Dermis microvascular lymphatic vessel endothelial cell (primary cell): ENCODE data around the gene RNF14. TPM values are rescaled to one million over a fixed set of nuclear protein-coding genes. Genes with fewer than 3 reads are reported as not detected.
"Not testable (repeated sequence)": the region's sequence is repeated elsewhere in the genome, so short reads cannot be mapped to it uniquely, and the experiment has no call there.

Experiments used
- DNase-seq, 2 donors: peaks; one replicate each; pipeline versions ENCODE4 v3.0.0 to v3.0.0-alpha.2; 2010; ENCODE audit warnings: low read depth in 2 of 2
- total RNA-seq: library from RNA; depleted of rRNA; stranded (reverse); fragments of >200 nt; gene quantifications from 2 replicates; pipeline ENCODE4 v1.2.1, GENCODE V29; 2014

RNF14 gene
- 46.0 and 58.4 TPM in 2 replicates for total RNA-seq

- peak; percentile 82 to 96 for DNase-seq
These were observed at the start of gene RNF14 for GRCh38 chr5:141968914-141969608. RNF14 (plus strand) TSS chr5:141969105; CDS start chr5:141973589, 4,484 bp downstream.

- no peak for DNase-seq
These were observed 49.4 kb upstream of the RNF14 start for GRCh38 chr5:141919218-141920119.

GRCh38 chr5:141920771-141921170 lies 48.1 kb upstream of the RNF14 start:
- no peak for DNase-seq

- DNase-seq: not testable (repeated sequence)
These were observed 46.0 kb upstream of the RNF14 start for GRCh38 chr5:141922827-141923447.

- peak; percentile 78 to 92 for DNase-seq
These were observed 45.2 kb upstream of the RNF14 start, which contains the start of gene DELE1 for GRCh38 chr5:141923448-141924313. DELE1 (plus strand) TSS chr5:141923871; CDS start chr5:141923942, 71 bp downstream.

- no peak for DNase-seq
These were observed 42.5 kb upstream of the RNF14 start for GRCh38 chr5:141926434-141926833.

GRCh38 chr5:141928051-141928450 lies 40.9 kb upstream of the RNF14 start:
- DNase-seq: no peak

GRCh38 chr5:141929398-141930058 lies 39.4 kb upstream of the RNF14 start:
- no peak for DNase-seq

- no peak for DNase-seq
These were observed 37.2 kb upstream of the RNF14 start for GRCh38 chr5:141931694-141932093.

- no peak for DNase-seq
These were observed 35.8 kb upstream of the RNF14 start for GRCh38 chr5:141933151-141933550.

- DNase-seq: no peak
These were observed 34.6 kb upstream of the RNF14 start for GRCh38 chr5:141934099-141934844.

GRCh38 chr5:141935538-141935937 lies 33.4 kb upstream of the RNF14 start:
- no peak for DNase-seq

GRCh38 chr5:141940695-141941271 lies 28.1 kb upstream of the RNF14 start:
- DNase-seq: peak in 1 of 2 donors; percentile 44

- peak in 1 of 2 donors; percentile 71 for DNase-seq
These were observed 27.6 kb upstream of the RNF14 start for GRCh38 chr5:141941307-141941706.

GRCh38 chr5:141941779-141942178 lies 27.1 kb upstream of the RNF14 start:
- DNase-seq: peak in 1 of 2 donors; percentile 25

- DNase-seq: no peak
These were observed 26.6 kb upstream of the RNF14 start for GRCh38 chr5:141942185-141942857.

- DNase-seq: no peak
These were observed 24.8 kb upstream of the RNF14 start for GRCh38 chr5:141944076-141944475.

- DNase-seq: peak in 1 of 2 donors; percentile 29
These were observed 23.3 kb upstream of the RNF14 start for GRCh38 chr5:141945511-141946051.
